Measurements from ENCODE around the gene CDK19.
A peak's percentile ranks its signal among the peaks of the same experiment; 100 is the strongest.
"Not testable (repeated sequence)": the region's sequence is repeated elsewhere in the genome, so short reads cannot be mapped to it uniquely, and the experiment has no call there.

Gene CDK19

DNA sequence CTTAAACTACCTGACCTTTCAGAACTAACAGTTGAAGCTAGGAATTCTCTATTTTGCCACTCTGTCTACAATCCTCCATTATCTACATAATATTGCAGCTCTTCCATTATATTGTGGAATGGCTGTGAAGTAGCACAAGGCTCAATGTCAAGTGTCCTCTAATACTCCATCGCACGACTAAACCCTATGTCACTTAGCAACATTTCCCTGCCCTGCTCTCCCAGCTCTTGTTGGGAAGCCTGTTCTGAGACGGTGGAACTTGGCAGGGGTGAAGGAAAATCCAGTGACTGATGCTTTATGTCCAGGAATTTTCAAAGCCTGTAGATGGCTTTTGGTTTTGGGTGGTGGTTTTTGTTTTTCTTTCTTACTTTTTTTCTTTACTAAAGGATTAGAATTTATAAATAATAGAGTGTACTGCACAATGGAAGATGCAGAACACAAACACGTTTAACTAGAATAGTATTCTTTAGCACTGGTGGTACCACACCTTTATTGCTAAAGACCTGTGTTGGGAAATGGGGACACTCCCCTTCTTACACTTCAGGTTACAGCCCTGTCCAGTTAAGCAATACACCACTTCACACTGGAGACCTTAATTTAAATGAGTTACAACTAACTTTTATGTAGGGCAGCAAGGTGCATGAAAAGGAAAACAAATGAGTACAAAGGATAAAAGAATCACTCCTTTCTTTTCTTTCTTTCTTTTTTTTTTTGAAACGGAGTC is 38.6 kb upstream of the CDK19 start:
- TF ChIP-seq, protein P1, sequence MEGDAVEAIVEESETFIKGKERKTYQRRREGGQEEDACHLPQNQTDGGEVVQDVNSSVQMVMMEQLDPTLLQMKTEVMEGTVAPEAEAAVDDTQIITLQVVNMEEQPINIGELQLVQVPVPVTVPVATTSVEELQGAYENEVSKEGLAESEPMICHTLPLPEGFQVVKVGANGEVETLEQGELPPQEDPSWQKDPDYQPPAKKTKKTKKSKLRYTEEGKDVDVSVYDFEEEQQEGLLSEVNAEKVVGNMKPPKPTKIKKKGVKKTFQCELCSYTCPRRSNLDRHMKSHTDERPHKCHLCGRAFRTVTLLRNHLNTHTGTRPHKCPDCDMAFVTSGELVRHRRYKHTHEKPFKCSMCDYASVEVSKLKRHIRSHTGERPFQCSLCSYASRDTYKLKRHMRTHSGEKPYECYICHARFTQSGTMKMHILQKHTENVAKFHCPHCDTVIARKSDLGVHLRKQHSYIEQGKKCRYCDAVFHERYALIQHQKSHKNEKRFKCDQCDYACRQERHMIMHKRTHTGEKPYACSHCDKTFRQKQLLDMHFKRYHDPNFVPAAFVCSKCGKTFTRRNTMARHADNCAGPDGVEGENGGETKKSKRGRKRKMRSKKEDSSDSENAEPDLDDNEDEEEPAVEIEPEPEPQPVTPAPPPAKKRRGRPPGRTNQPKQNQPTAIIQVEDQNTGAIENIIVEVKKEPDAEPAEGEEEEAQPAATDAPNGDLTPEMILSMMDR (IDR thresholded peaks at IDR 0.05; ENCODE audit: insufficient read depth, low read depth, low read length, missing control alignments), result no peak
- peak; percentile 93 for DNase-seq (ENCODE audit: low read depth)
- no peak overlapping the region for H3K4me3 ChIP-seq (ENCODE audit: low read length)

DNA sequence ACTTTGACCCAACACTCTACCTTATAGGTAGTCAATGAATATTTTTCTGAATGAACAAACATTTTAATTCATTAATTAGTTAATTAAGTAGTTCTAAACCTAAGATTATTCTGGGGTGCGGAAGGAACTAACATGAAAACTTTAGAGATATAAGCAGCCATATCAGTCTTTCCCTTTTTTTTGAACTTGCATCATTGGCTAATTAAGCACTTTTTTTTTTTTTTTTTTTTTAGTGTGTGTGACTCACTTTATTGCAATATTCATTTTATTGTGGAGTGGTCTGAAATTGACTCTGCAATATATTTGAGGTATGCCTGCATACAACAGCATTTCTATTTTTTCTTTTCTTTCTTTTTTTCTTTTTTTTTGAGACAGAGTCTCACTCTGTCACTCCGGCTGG is 37.5 kb upstream of the CDK19 start:
- TF ChIP-seq, protein P1 (IDR thresholded peaks at IDR 0.05; ENCODE audit: insufficient read depth, low read depth, low read length, missing control alignments), result no peak
- no peak for DNase-seq (ENCODE audit: low read depth)
- no peak overlapping the region for H3K4me3 ChIP-seq (ENCODE audit: low read length)

DNA sequence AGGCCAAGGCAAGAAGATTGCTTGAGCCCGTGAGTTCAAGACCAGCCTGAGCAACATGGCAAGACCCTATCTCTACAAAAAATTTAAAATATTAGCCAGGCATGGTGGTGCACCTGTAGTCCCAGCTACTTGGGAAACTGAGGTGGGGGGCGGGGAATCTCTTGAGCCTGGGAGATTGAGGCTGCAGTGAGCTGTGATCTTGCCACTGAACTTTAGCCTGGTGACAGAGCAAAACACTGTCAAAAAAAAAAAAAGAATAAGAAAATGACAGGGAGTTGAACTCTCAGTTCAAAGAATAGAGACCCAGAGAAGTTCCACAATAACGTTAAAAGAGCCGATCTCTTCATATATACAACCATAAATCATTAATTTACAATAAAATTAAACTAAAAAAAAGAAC is 34.5 kb upstream of the CDK19 start:
- no peak overlapping the region for H3K4me3 ChIP-seq (ENCODE audit: low read length)
- no peak for DNase-seq (ENCODE audit: low read depth)
- TF ChIP-seq, protein P1 (IDR thresholded peaks at IDR 0.05; ENCODE audit: insufficient read depth, low read depth, low read length, missing control alignments), result no peak

DNA sequence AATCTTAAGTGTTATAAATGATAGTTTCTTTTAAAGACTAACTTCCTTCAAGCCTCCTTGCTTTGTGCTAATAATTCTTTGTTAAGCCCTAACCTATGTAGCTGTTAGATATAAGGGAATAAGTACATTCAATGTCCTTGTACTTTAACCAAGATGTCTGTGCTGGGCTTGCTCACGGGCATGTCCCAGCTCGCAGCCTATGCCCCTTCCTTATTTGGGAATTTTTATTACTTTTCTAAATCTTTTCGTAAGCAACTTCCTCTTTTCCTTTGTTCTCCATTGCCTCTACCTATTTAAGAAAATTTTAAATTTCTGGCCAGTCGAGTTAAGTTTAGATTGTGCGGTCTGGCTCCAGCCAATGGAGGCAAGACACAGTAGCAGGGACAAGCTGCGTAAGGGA is 26.0 kb upstream of the CDK19 start:
- TF ChIP-seq, protein P1 (IDR thresholded peaks at IDR 0.05; ENCODE audit: insufficient read depth, low read depth, low read length, missing control alignments), result no peak
- peak; percentile 25 for DNase-seq (ENCODE audit: low read depth)
- no peak overlapping the region for H3K4me3 ChIP-seq (ENCODE audit: low read length)

DNA sequence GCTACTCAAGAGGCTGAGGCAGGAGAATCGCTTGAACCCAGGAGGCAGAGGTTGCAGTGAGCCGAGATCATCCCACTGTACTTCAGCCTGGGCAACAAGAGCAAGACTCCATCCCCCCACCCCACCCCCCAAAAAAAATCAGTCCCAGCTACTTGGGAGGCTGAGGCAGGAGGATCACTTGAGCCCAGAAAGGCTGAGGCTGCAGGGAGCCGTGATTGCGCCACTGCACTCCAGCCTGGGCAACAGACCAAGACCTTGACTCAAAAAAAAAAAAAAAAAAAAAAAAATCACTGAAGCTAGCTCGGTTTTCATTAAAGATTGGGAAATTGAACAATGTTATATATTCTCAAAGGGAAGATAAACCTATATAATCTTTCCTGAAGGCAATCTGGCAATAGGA is 20.5 kb upstream of the CDK19 start:
- DNase-seq (ENCODE audit: low read depth); H3K4me3 ChIP-seq (ENCODE audit: low read length): not testable (repeated sequence)

DNA sequence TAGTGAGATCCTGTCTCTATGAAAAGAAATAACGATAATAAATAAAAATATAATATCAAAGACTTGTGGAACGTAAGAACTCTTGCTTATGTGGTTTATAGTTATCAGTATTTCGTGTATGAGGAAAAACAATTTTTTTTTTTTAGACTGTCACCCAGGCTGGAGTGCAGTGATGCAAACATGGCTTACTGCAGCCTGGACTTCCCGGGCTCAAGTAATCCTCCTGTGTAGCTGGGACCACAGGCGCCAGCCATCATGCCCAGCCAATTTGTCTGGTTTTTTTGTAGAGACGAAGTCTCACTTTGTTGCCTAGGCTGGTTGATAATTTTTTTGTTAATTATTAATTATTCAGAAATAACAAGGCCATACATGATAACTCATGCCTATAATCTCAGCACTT is 18.6 kb upstream of the CDK19 start:
- DNase-seq (ENCODE audit: low read depth), result no peak
- TF ChIP-seq, protein P1 (IDR thresholded peaks at IDR 0.05; ENCODE audit: insufficient read depth, low read depth, low read length, missing control alignments), result no peak
- no peak overlapping the region for H3K4me3 ChIP-seq (ENCODE audit: low read length)

DNA sequence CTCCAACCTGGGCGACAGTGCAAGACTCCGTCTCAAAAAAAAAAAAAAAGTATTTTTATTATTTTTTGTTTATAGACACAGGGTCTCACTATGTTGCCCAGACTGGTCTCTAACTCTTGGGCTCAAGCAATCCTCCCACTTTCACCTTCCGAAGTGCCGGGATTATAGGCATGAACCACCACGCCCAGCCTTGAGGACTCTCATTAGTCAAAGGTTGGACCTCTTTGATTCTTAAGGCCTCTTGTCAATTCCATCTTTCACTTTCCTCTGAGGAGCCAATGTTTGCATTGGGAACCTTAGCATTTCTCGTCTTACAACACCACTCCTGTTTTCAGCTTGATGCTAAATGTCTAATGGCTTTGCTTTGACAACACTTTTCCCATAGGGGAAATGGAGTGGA is 16.1 kb upstream of the CDK19 start:
- no peak overlapping the region for H3K4me3 ChIP-seq (ENCODE audit: low read length)
- DNase-seq (ENCODE audit: low read depth), result no peak
- TF ChIP-seq, protein P1 (IDR thresholded peaks at IDR 0.05; ENCODE audit: insufficient read depth, low read depth, low read length, missing control alignments), result no peak

All from epithelial cell of esophagus (primary cell).